GM04504 (cell line): Measurements from ENCODE around the gene PDSS2.
"Not testable (repeated sequence)": the region's sequence is repeated elsewhere in the genome, so short reads cannot be mapped to it uniquely, and the experiment has no call there.

Experiments used
- DNase-seq: peaks from one replicate; pipeline ENCODE4 v3.0.0-alpha.2; 2012; ENCODE audit warnings: low read depth

The PDSS2 gene

GRCh38 chr6:107319906-107320530 is 139.3 kb downstream of the PDSS2 start:
- peak; percentile 24 for DNase-seq

- DNase-seq: peak; percentile 26
These were observed 141.1 kb downstream of the PDSS2 start for GRCh38 chr6:107318100-107318736.

- DNase-seq: no peak
These were observed 144.2 kb downstream of the PDSS2 start for GRCh38 chr6:107315114-107315513.

GRCh38 chr6:107314531-107314939 is 144.8 kb downstream of the PDSS2 start:
- no peak for DNase-seq

GRCh38 chr6:107313776-107314175 is 145.6 kb downstream of the PDSS2 start:
- DNase-seq: no peak

GRCh38 chr6:107310362-107310761 is 149.0 kb downstream of the PDSS2 start:
- no peak for DNase-seq

GRCh38 chr6:107308677-107309076 is 150.7 kb downstream of the PDSS2 start:
- no peak for DNase-seq

GRCh38 chr6:107305994-107306393 is 153.4 kb downstream of the PDSS2 start:
- DNase-seq: not testable (repeated sequence)

GRCh38 chr6:107305391-107305790 is 154.0 kb downstream of the PDSS2 start:
- DNase-seq: no peak

- no peak for DNase-seq
These were observed 154.8 kb downstream of the PDSS2 start for GRCh38 chr6:107304421-107305025.

- DNase-seq: no peak
These were observed 166.0 kb downstream of the PDSS2 start for GRCh38 chr6:107293350-107293749.

GRCh38 chr6:107292715-107293271 is 166.6 kb downstream of the PDSS2 start:
- DNase-seq: no peak

- DNase-seq: no peak
These were observed 168.9 kb downstream of the PDSS2 start for GRCh38 chr6:107290491-107290890.

- DNase-seq: not testable (repeated sequence)
These were observed 170.1 kb downstream of the PDSS2 start for GRCh38 chr6:107289258-107289657.

- not testable (repeated sequence) for DNase-seq
These were observed 173.7 kb downstream of the PDSS2 start for GRCh38 chr6:107285683-107286082.

- no peak for DNase-seq
These were observed 174.6 kb downstream of the PDSS2 start for GRCh38 chr6:107284805-107285204.

GRCh38 chr6:107280791-107281190 is 178.6 kb downstream of the PDSS2 start:
- no peak for DNase-seq

- not testable (repeated sequence) for DNase-seq
These were observed 179.4 kb downstream of the PDSS2 start for GRCh38 chr6:107280001-107280400.

- DNase-seq: no peak
These were observed 184.0 kb downstream of the PDSS2 start for GRCh38 chr6:107275330-107275865.

GRCh38 chr6:107274288-107274687 is 185.1 kb downstream of the PDSS2 start:
- no peak for DNase-seq

- no peak for DNase-seq
These were observed 187.1 kb downstream of the PDSS2 start for GRCh38 chr6:107272246-107272645.

- no peak for DNase-seq
These were observed 188.1 kb downstream of the PDSS2 start for GRCh38 chr6:107271208-107271790.
